A549 (cell line): ENCODE measurements around the gene ZNF575. TPM values are rescaled to one million over a fixed set of nuclear protein-coding genes. Genes with fewer than 3 reads are reported as not detected.

Experiments used
- ATAC-seq, 2 experiments: fragments of 200-7000 bp in 1 of 2; fragments of >200 bp in 1 of 2; cut with Nextera tagmentation in 1 of 2; cut with Tn5 transposase in 1 of 2; 3 replicates each; pipeline versions ENCODE4 v1.8.0 to v1.9.1; 2018 to 2020; ENCODE audit warnings: mild to moderate bottlenecking in 1 of 2, moderate library complexity in 1 of 2
- CTCF ChIA-PET: fragments of 300-600 bp; sonication (Branson Sonifier 250); formaldehyde crosslinking; extraction: SDS; loops from one replicate; lab custom pipeline; 2021; ENCODE audit warnings: antibody characterized with exemption, inconsistent platforms; lab: Yijun Ruan, JAX
- POLR2A ChIA-PET: fragments of 350-600 bp; formaldehyde crosslinking; extraction: SDS; loops from one replicate; lab custom pipeline; 2021; ENCODE audit warnings: antibody characterized with exemption, inconsistent platforms; lab: Yijun Ruan, JAX
- DNase-seq, 2 experiments: peaks; one replicate each; pipeline versions ENCODE4 v3.0.0 to v3.0.0-alpha.2; 2011 to 2016; ENCODE audit warnings: low read depth in 1 of 2, low spot score in 1 of 2
- FAIRE-seq: peaks from 2 replicates; lab custom pipeline; 2011; peaks lifted over from hg19 to GRCh38; lab: Jason Lieb, UNC
- H3K27ac ChIP-seq, 2 experiments: fragments of >200 bp; sonication (Bioruptor Twin); formaldehyde crosslinking; 3 replicates each; pipeline ENCODE4 v1.5.1; 2016 to 2017
- H3K4me1 ChIP-seq: fragments of >200 bp; sonication (Bioruptor Twin); formaldehyde crosslinking; 3 replicates; pipeline ENCODE4 v1.6.1; 2016
- H3K4me2 ChIP-seq: fragments of >200 bp; sonication (Bioruptor Twin); formaldehyde crosslinking; 3 replicates; pipeline ENCODE4 v1.6.1; 2016
- H3K4me3 ChIP-seq: fragments of >200 bp; sonication (Bioruptor Twin); formaldehyde crosslinking; 3 replicates; pipeline ENCODE4 v1.5.1; 2016
- H3K9me3 ChIP-seq: fragments of >200 bp; sonication (Bioruptor Twin); formaldehyde crosslinking; 3 replicates; pipeline ENCODE4 v1.6.1; 2016
- BCL3 ChIP-seq: fragments of >200 bp; sonication (Bioruptor Twin); formaldehyde crosslinking; IDR thresholded peaks from 3 replicates; pipeline ENCODE4 v1.6.1; 2016
- BHLHE40 ChIP-seq: IDR thresholded peaks from 2 replicates; pipeline ENCODE4 v1.6.1; 2012; ENCODE audit warnings: low read depth, low read length, inconsistent platforms
- CBX8 ChIP-seq: fragments of 200-600 bp; sonication (generic); IDR thresholded peaks from 2 replicates; pipeline ENCODE4 v1.6.1; 2016
- CEBPB ChIP-seq, 2 experiments: fragments of >200 bp in 1 of 2; sonication (Bioruptor Twin) in 1 of 2; formaldehyde crosslinking in 1 of 2; IDR thresholded peaks; 2 replicates each; pipeline ENCODE4 v1.6.1; 2012 to 2016
- CHD2 ChIP-seq: fragments of 150-350 bp; IDR thresholded peaks from 2 replicates; pipeline ENCODE4 v1.6.1; 2014; ENCODE audit warnings: low read length; ENCODE audit not compliant: partially characterized antibody
- EHMT2 ChIP-seq: fragments of 200-600 bp; sonication (generic); IDR thresholded peaks from 2 replicates; pipeline ENCODE4 v1.6.1; 2016; ENCODE audit warnings: antibody characterized with exemption, low read depth, mild to moderate bottlenecking, moderate library complexity
- FOXS1 ChIP-seq: fragments of 250-450 bp; sonication (Bioruptor Pico); IDR thresholded peaks from 2 replicates; pipeline ENCODE4 v1.5.0; 2020; ENCODE audit warnings: mild to moderate bottlenecking, moderate library complexity
- GATA3 ChIP-seq: IDR thresholded peaks from 2 replicates; pipeline ENCODE4 v1.6.1; 2012; ENCODE audit warnings: borderline replicate concordance
- HEYL ChIP-seq: fragments of 250-450 bp; sonication (Bioruptor Pico); IDR thresholded peaks from 2 replicates; pipeline ENCODE4 v1.8.0; 2021; ENCODE audit warnings: mild to moderate bottlenecking, moderate library complexity
- HMGXB4 ChIP-seq: fragments of 250-450 bp; sonication (Bioruptor Pico); IDR thresholded peaks from 2 replicates; pipeline ENCODE4 v1.5.0; 2021; ENCODE audit warnings: mild to moderate bottlenecking, moderate library complexity, borderline replicate concordance
- HOXA7 ChIP-seq: fragments of 250-450 bp; sonication (Bioruptor Pico); IDR thresholded peaks from 2 replicates; pipeline ENCODE4 v1.5.0; 2020; ENCODE audit warnings: mild to moderate bottlenecking, moderate library complexity
- HOXB5 ChIP-seq: fragments of 250-450 bp; sonication (Bioruptor Pico); IDR thresholded peaks from 2 replicates; pipeline ENCODE4 v1.5.0; 2020; ENCODE audit warnings: mild to moderate bottlenecking, moderate library complexity
- JUNB ChIP-seq: fragments of >200 bp; sonication (Bioruptor Twin); formaldehyde crosslinking; IDR thresholded peaks from 2 replicates; pipeline ENCODE4 v1.6.1; 2016
- KDM1A ChIP-seq: fragments of 200-600 bp; sonication (generic); IDR thresholded peaks from 2 replicates; pipeline ENCODE4 v1.6.1; 2016; ENCODE audit warnings: low read depth, mild to moderate bottlenecking
- KDM5A ChIP-seq: fragments of 200-600 bp; sonication (generic); IDR thresholded peaks from 2 replicates; pipeline ENCODE4 v1.6.1; 2016; ENCODE audit warnings: antibody characterized with exemption, mild to moderate bottlenecking
- PBX3 ChIP-seq: IDR thresholded peaks from 2 replicates; pipeline ENCODE4 v1.6.1; 2012
- PHF8 ChIP-seq: fragments of 200-600 bp; sonication (generic); IDR thresholded peaks from 2 replicates; pipeline ENCODE4 v1.6.1; 2016; ENCODE audit warnings: low read depth, mild to moderate bottlenecking, antibody characterized with exemption, moderate library complexity, borderline replicate concordance
- POLR2AphosphoS2 ChIP-seq: conservative IDR thresholded peaks from 2 replicates; pipeline ENCODE4 v1.6.1; 2012; ENCODE audit warnings: low read length, improper control_type of control experiment, inconsistent platforms
- RCOR1 ChIP-seq: fragments of 150-350 bp; IDR thresholded peaks from 2 replicates; pipeline ENCODE4 v1.6.1; 2014; ENCODE audit warnings: antibody characterized with exemption, low read length, low read depth
- RFX5 ChIP-seq: fragments of 450-650 bp; IDR thresholded peaks from 2 replicates; pipeline ENCODE4 v1.7.1; 2014; ENCODE audit warnings: antibody characterized with exemption, mild to moderate bottlenecking, moderate library complexity
- ZC3H11A ChIP-seq: fragments of 450-650 bp; IDR thresholded peaks from 2 replicates; pipeline ENCODE4 v1.6.1; 2014; ENCODE audit warnings: antibody characterized with exemption, mild to moderate bottlenecking
- ZFP36 ChIP-seq: fragments of 450-650 bp; IDR thresholded peaks from 2 replicates; pipeline ENCODE4 v1.6.1; 2014; ENCODE audit warnings: borderline replicate concordance; ENCODE audit not compliant: partially characterized antibody
- ZNF302 ChIP-seq: fragments of 250-450 bp; sonication (Bioruptor Pico); IDR thresholded peaks from 2 replicates; pipeline ENCODE4 v1.9.0; 2021; ENCODE audit warnings: inconsistent platforms, mild to moderate bottlenecking, moderate library complexity
- WGBS: methylation state at CpG from one replicate; pipeline ENCODE4 v1.1.6; 2017; ENCODE audit errors: missing lambda C conversion rate; 5-methylcytosine and 5-hydroxymethylcytosine counted together
- polyA plus RNA-seq, 4 experiments: library from polyadenylated mRNA; depleted of rRNA in 3 of 4; stranded (reverse); fragments of >200 nt; fragmentation: RNase III in 1 of 4; extraction: RNeasy Plus Mini Kit Qiagen cat#74134 plus additional on column Dnase treatment in 1 of 4; gene quantifications; 2 replicates in 3 of 4; 3 replicates in 1 of 4; pipeline ENCODE4 v1.2.3, GENCODE V29; 2011 to 2017

ZNF575 gene
- polyA plus RNA-seq, 2 of the 4 experiments (the other 2 are of a cell fraction), result 0.09 to 1.5 TPM

- ATAC-seq (no peak), FAIRE-seq (no peak), DNase-seq (no peak)
- Histone ChIP-seq H3K4me2 (no peak overlapping the region), H3K27ac (no peak overlapping the region), H3K4me1 (no peaks in the 10 kb centered on the region), H3K4me3 (no peak overlapping the region), H3K9me3 (no peaks in the 10 kb centered on the region)
- ChIA-PET CTCF (no interaction called here), POLR2A (no interaction called here)
- WGBS, result 84% methylated on average over 2 of the region's 2 CpGs
- TF ChIP-seq HOXA7 (CRISPR knock-in tag), result no peak
- TF ChIP-seq BHLHE40, result no peak
- TF ChIP-seq ZFP36, result no peak
- TF ChIP-seq CHD2, result no peak
- TF ChIP-seq HMGXB4 (CRISPR knock-in tag), result no peak
- no peak for TF ChIP-seq CEBPB (IDR thresholded peaks at IDR 0.05)
- no peak for TF ChIP-seq HEYL (CRISPR knock-in tag)
- TF ChIP-seq KDM1A, result no peak
- TF ChIP-seq KDM5A, result no peak
- TF ChIP-seq BCL3, result no peak
- TF ChIP-seq ZC3H11A, result no peak
- TF ChIP-seq ZNF302 (CRISPR knock-in tag), result no peak
- no peak for TF ChIP-seq RCOR1
- TF ChIP-seq EHMT2, result no peak
- no peak for TF ChIP-seq HOXB5
- no peak for TF ChIP-seq RFX5
- TF ChIP-seq GATA3, result no peak
- TF ChIP-seq FOXS1, result no peak
- TF ChIP-seq POLR2AphosphoS2, result no peak
These were observed 15.7 kb downstream of the ZNF575 start for GRCh38 chr19:43548706-43549105.

GRCh38 chr19:43551399-43552197 lies 18.6 kb downstream of the ZNF575 start:
- Histone ChIP-seq H3K4me1 (no peaks in the 10 kb centered on the region), H3K4me3 (no peak overlapping the region), H3K9me3 (no peaks in the 10 kb centered on the region), H3K27ac (no peak overlapping the region), H3K4me2 (no peak overlapping the region)
- TF ChIP-seq CBX8, result no peak
- no peak for TF ChIP-seq FOXS1
- no peak for TF ChIP-seq HMGXB4 (CRISPR knock-in tag)
- TF ChIP-seq PBX3, result no peak
- TF ChIP-seq BHLHE40, result no peak
- TF ChIP-seq ZNF302 (CRISPR knock-in tag), result no peak
- no peak for TF ChIP-seq EHMT2
- no peak for TF ChIP-seq PHF8
- TF ChIP-seq BCL3, result no peak
- no peak for TF ChIP-seq JUNB
- no peak for TF ChIP-seq ZC3H11A
- ATAC-seq (no peak), FAIRE-seq (no peak), DNase-seq (no peak)
- ChIA-PET POLR2A (no interaction called here), CTCF (interaction anchor here (0.5 to 8.9 kb wide), 4 partner anchors 9 to 121 kb away, joined by 3 to 167 read pairs (median 4); partner anchors contain the start of gene ZNF575)
- WGBS, result 92% methylated on average over 15 of the region's 23 CpGs
